Gastroesophageal sphincter (tissue), 3 donors: ENCODE results near the gene CALY.
"Not testable (repeated sequence)": the region's sequence is repeated elsewhere in the genome, so short reads cannot be mapped to it uniquely, and the experiment has no call there.

Experiments
- CTCF ChIP-seq, 4 experiments: fragments of 200-600 bp in 2 of 4; fragments of 450-650 bp in 2 of 4; sonication (generic) in 1 of 4; IDR thresholded peaks; one replicate each; pipeline ENCODE4 v1.5.1; 2017 to 2019; ENCODE audit warnings: antibody characterized with exemption in 4 of 4, mild to moderate bottlenecking in 2 of 4, moderate library complexity in 2 of 4
- POLR2AphosphoS5 ChIP-seq: sonication (generic); formaldehyde crosslinking; IDR thresholded peaks from one replicate; pipeline ENCODE4 v1.6.1; 2017; ENCODE audit warnings: antibody characterized with exemption

- not testable (repeated sequence) for TF ChIP-seq CTCF (IDR thresholded peaks at IDR 0.05); POLR2AphosphoS5
Observed at GRCh38 chr10:133367461-133367860, 30.8 kb upstream of the CALY start.
